ENCODE data around the gene CNGA3. TPM values are rescaled to one million over a fixed set of nuclear protein-coding genes. Genes with fewer than 3 reads are reported as not detected.

Gene CNGA3
- total and polyA plus RNA-seq, 10 of the 15 experiments (the other 5 are each of a cell fraction or from before 2014, with no cell fraction given): not detected

DNA sequence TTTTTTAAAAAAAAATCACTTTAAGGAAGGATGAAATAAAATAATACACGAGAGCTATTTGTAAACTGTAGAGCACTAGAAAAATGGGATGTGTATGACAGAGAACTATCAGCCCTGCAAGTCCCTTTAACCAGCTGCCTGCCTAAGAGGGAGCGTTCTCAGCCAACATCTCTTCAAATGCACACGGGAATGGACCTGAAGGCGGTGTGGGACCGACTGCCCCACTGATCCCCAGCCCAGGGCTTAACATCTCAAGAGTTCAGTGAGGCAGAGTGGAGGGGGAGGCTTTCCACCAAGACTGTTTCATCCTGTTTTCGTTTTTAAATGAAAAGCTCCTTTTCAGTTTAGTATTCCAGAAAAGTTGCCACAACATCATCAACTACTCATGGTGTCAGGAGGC is 100.6 kb downstream of the CNGA3 start:
- Histone ChIP-seq H3K9me3 (replicated peaks; ENCODE audit: control insufficient read depth, insufficient read depth, low read length) (no peaks in the 10 kb centered on the region), H2AFZ (ENCODE audit: control insufficient read depth, low read depth, low read length) (no peak overlapping the region), H4K20me1 (ENCODE audit: control insufficient read depth, insufficient read depth) (no peaks in the 10 kb centered on the region), H3K9ac (ENCODE audit: control insufficient read depth, insufficient read depth, low read length) (peak overlapping the region; percentile 61), H3K4me2 (ENCODE audit: control insufficient read depth, insufficient read depth) (peak overlapping the region; percentile 90), H3K36me3 (ENCODE audit: control insufficient read depth in 2 of 2, insufficient read depth in 2 of 2, low read length in 1 of 2) (peaks cover 2 to 3% of the 10 kb centered on the region in 2 experiments; a peak in 2 of 4 replicates), H3K27ac (ENCODE audit: control insufficient read depth, insufficient read depth) (peak overlapping the region; percentile 83), H3K4me3 (peak overlapping the region; percentile 86), H3K79me2 (ENCODE audit: control insufficient read depth, insufficient read depth, low read length) (peaks cover 72% of the 10 kb centered on the region), H3K4me1 (ENCODE audit: control insufficient read depth, insufficient read depth, low read length) (peaks cover 5% of the 10 kb centered on the region; the same call in 1 of the 2 replicates), H3K27me3 (replicated peaks in 1 of 2; ENCODE audit: control insufficient read depth in 2 of 2, insufficient read depth in 2 of 2, low read length in 1 of 2) (no peaks in the 10 kb centered on the region)
- intact Hi-C loops (cut with micrococcal nuclease; ENCODE audit: unreplicated experiment) (loop anchor here (5.0 kb wide), 2 partner anchors 35 to 70 kb away; no protein-coding TSS in a partner anchor), in situ Hi-C loops (cut with MboI) (no loop called here)
- TF ChIP-seq CBX3 (IDR thresholded peaks at IDR 0.05; ENCODE audit: borderline replicate concordance, low read depth): no peak
- TF ChIP-seq, protein P1, sequence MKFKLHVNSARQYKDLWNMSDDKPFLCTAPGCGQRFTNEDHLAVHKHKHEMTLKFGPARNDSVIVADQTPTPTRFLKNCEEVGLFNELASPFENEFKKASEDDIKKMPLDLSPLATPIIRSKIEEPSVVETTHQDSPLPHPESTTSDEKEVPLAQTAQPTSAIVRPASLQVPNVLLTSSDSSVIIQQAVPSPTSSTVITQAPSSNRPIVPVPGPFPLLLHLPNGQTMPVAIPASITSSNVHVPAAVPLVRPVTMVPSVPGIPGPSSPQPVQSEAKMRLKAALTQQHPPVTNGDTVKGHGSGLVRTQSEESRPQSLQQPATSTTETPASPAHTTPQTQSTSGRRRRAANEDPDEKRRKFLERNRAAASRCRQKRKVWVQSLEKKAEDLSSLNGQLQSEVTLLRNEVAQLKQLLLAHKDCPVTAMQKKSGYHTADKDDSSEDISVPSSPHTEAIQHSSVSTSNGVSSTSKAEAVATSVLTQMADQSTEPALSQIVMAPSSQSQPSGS (IDR thresholded peaks at IDR 0.05; ENCODE audit: low read length): no peak
- BruUV-seq (replicated peaks): no TSS peak
- POLR2A ChIA-PET: interaction anchor here (0.7 to 27.0 kb wide), 8 partner anchors 10 to 784 kb away, joined by 3 to 545 read pairs (median 4); no protein-coding TSS in a partner anchor
- WGBS (ENCODE audit: insufficient coverage, insufficient replicate concordance, low lambda C conversion rate, missing lambda C conversion rate): 91% methylated on average over 6 of the region's 6 CpGs
- FAIRE-seq: no peak
- no peak for DNase-seq (ENCODE audit: low read depth, low spot score)
- CTCF ChIA-PET: interaction anchor here (0.6 to 3.1 kb wide), 16 partner anchors 11 to 661 kb away, joined by 3 to 29 read pairs (median 6); no protein-coding TSS in a partner anchor
- peak; percentile 9; the same call in 2 of the 3 replicates for ATAC-seq
- RAD21 ChIA-PET (ENCODE audit: unreplicated experiment): interaction anchor here (0.7 to 3.6 kb wide), 19 partner anchors 8 to 162 kb away, joined by 3 to 51 read pairs (median 12); partner anchors contain the start of genes COA5 and UNC50
- SMC1A ChIA-PET (ENCODE audit: uncharacterized antibody, unreplicated experiment): interaction anchor here (0.8 to 28.2 kb wide), 17 partner anchors 8 to 266 kb away, joined by 3 to 816 read pairs (median 4); no protein-coding TSS in a partner anchor

Other genes starting within 250 kb of the CNGA3 start
- gene INPP4A, start 98.4 kb downstream of the CNGA3 start, total RNA-seq (2014; rRNA removed): 37.9 and 42.8 TPM in 2 replicates
- 24.0 and 24.1 TPM in 2 replicates for gene INPP4A, start 98.4 kb downstream of the CNGA3 start, total RNA-seq (2014; rRNA removed; fragmentation: Illumina TruSeq; extraction: Trizol)
- 54.0 and 62.3 TPM in 2 replicates for gene INPP4A, start 98.4 kb downstream of the CNGA3 start, total RNA-seq (2021)
- 30.8 and 46.4 TPM in 2 replicates for gene INPP4A, start 98.4 kb downstream of the CNGA3 start, polyA plus RNA-seq (2011; rRNA removed)
- gene INPP4A, start 98.4 kb downstream of the CNGA3 start, polyA plus RNA-seq (2014; fragmentation: Illumina TruSeq; extraction: Trizol): 20.4 and 27.4 TPM in 2 replicates
- 1 to 10 TPM; 4.7 to 6.2 TPM for gene INPP4A, start 98.4 kb downstream of the CNGA3 start, polyA plus RNA-seq (2014; fragmentation: Nextera tagmentation; extraction: Ambion mirVana)
- 32.7 and 40.3 TPM in 2 replicates for gene INPP4A, start 98.4 kb downstream of the CNGA3 start, polyA plus RNA-seq (2014; rRNA removed)
- gene INPP4A, start 98.4 kb downstream of the CNGA3 start, polyA plus RNA-seq (2016; fragmentation: Nextera tagmentation; extraction: Ambion mirVana): 10 to 100 TPM; 41.1 to 45.9 TPM